HepG2 (cell line): ENCODE results near the gene NAA35. TPM values are rescaled to one million over a fixed set of nuclear protein-coding genes. Genes with fewer than 3 reads are reported as not detected.

Experiments used
- ATAC-seq: fragments of 200-7000 bp; cut with Tn5 transposase; 3 replicates; pipeline ENCODE4 v1.9.1; 2020; ENCODE audit warnings: mild to moderate bottlenecking, moderate library complexity
- BruUV-seq: library from RNA; stranded (reverse); fragments of 400-500 nt; replicated peaks from 2 replicates; lab custom pipeline; 2021; lab: Mats Ljungman, UMichigan
- CTCF ChIA-PET: fragments of 300-600 bp; formaldehyde crosslinking; extraction: SDS; loops from one replicate; lab custom pipeline; 2021; ENCODE audit warnings: low total read pairs, inconsistent platforms, low intra/inter-chr PET ratio; lab: Yijun Ruan, JAX
- POLR2A ChIA-PET: fragments of 350-600 bp; sonication (Branson Sonifier 250); formaldehyde crosslinking; loops from one replicate; lab custom pipeline; 2020; ENCODE audit warnings: antibody characterized with exemption, inconsistent platforms; lab: Yijun Ruan, JAX
- DNase-seq: peaks from one replicate; pipeline ENCODE4 v3.0.0-alpha.2; 2015; ENCODE audit warnings: low spot score
- FAIRE-seq: peaks from 3 replicates; lab custom pipeline; 2011; peaks lifted over from hg19 to GRCh38; lab: Jason Lieb, UNC
- H2AFZ ChIP-seq: one replicate; pipeline ENCODE4 v1.6.1; 2011; ENCODE audit warnings: low read length, inconsistent platforms
- H3K27ac ChIP-seq: fragments of 300-600 bp; 3 replicates; pipeline ENCODE4 v1.8.0; 2011; ENCODE audit warnings: mixed run types, mild to moderate bottlenecking, mixed read lengths, low read length, inconsistent platforms; ENCODE audit not compliant: insufficient read depth; ENCODE audit errors: extremely low read length
- H3K27me3 ChIP-seq, 2 experiments: fragments of 200-600 bp in 1 of 2; 2 replicates in 1 of 2; 3 replicates in 1 of 2; pipeline versions ENCODE4 v1.6.0 to v1.8.0; 2011; ENCODE audit warnings: low read length in 2 of 2, mild to moderate bottlenecking in 2 of 2, moderate library complexity in 2 of 2, inconsistent platforms in 1 of 2; ENCODE audit not compliant: insufficient read depth in 2 of 2, control insufficient read depth in 1 of 2
- H3K36me3 ChIP-seq, 2 experiments: fragments of 200-600 bp in 1 of 2; replicated peaks in 1 of 2; 2 replicates in 1 of 2; 3 replicates in 1 of 2; pipeline versions ENCODE4 v1.5.1 to v1.8.0; 2011; ENCODE audit warnings: low read length in 2 of 2, inconsistent platforms in 1 of 2; ENCODE audit not compliant: insufficient read depth in 2 of 2, control insufficient read depth in 1 of 2
- H3K4me1 ChIP-seq: 2 replicates; pipeline ENCODE4 v1.5.1; 2012; ENCODE audit warnings: low read length, inconsistent platforms; ENCODE audit not compliant: insufficient read depth
- H3K4me2 ChIP-seq: 2 replicates; pipeline ENCODE4 v1.6.0; 2011; ENCODE audit warnings: low read depth, low read length, inconsistent platforms
- H3K4me3 ChIP-seq, 3 experiments: fragments of 200-600 bp in 1 of 3; sonication (generic), shearing (Covaris generic) in 1 of 3; replicated peaks in 1 of 3; 2 replicates each; pipeline ENCODE4 v1.5.1; 2011 to 2016; ENCODE audit warnings: low read length in 3 of 3, inconsistent platforms in 2 of 3, low read depth in 2 of 3, mild to moderate bottlenecking in 2 of 3, control low read depth in 1 of 3, mixed read lengths in 1 of 3; ENCODE audit not compliant: insufficient read depth in 1 of 3
- H3K79me2 ChIP-seq: one replicate; pipeline ENCODE4 v1.6.1; 2011; ENCODE audit warnings: low read length, inconsistent platforms; ENCODE audit not compliant: insufficient read depth
- H3K9ac ChIP-seq: 2 replicates; pipeline ENCODE4 v1.6.0; 2011; ENCODE audit warnings: mild to moderate bottlenecking, low read depth, low read length, inconsistent platforms; ENCODE audit not compliant: insufficient read depth
- H3K9me3 ChIP-seq: 2 replicates; pipeline ENCODE4 v1.5.1; 2012; ENCODE audit warnings: mild to moderate bottlenecking, low read length
- H4K20me1 ChIP-seq: 2 replicates; pipeline ENCODE4 v1.6.0; 2011; ENCODE audit warnings: inconsistent platforms, mild to moderate bottlenecking, low read length, moderate library complexity; ENCODE audit not compliant: insufficient read depth
- ERF ChIP-seq: IDR thresholded peaks from 2 replicates; pipeline ENCODE4 v1.6.1; 2018; ENCODE audit warnings: missing biosample characterization, missing genetic modification reagents
- FOSL2 ChIP-seq: sonication (generic); formaldehyde crosslinking; IDR thresholded peaks from 2 replicates; pipeline ENCODE4 v1.4.0; 2020; ENCODE audit warnings: missing genetic modification reagents
- GABPA ChIP-seq, 2 experiments: IDR thresholded peaks; 2 replicates each; pipeline ENCODE4 v1.6.1; 2011 to 2016; ENCODE audit warnings: low read depth in 2 of 2, low read length in 1 of 2, missing biosample characterization in 1 of 2, missing genetic modification characterization in 1 of 2
- KLF12 ChIP-seq: sonication (generic); formaldehyde crosslinking; IDR thresholded peaks from 2 replicates; pipeline ENCODE4 v1.4.0; 2020; ENCODE audit warnings: missing genetic modification reagents, borderline replicate concordance
- KLF9 ChIP-seq: IDR thresholded peaks from 2 replicates; pipeline ENCODE4 v1.6.1; 2016; ENCODE audit warnings: low read depth
- NKX3-1 ChIP-seq: sonication (generic); formaldehyde crosslinking; IDR thresholded peaks from 2 replicates; pipeline ENCODE4 v1.5.0; 2020; ENCODE audit warnings: missing genetic modification reagents
- PAX8 ChIP-seq: sonication (generic); formaldehyde crosslinking; IDR thresholded peaks from 2 replicates; pipeline ENCODE4 v1.8.0; 2022; ENCODE audit warnings: mild to moderate bottlenecking, missing genetic modification reagents, borderline replicate concordance
- RXRB ChIP-seq: IDR thresholded peaks from 2 replicates; pipeline ENCODE4 v1.6.1; 2016; ENCODE audit warnings: borderline replicate concordance, missing genetic modification reagents, missing compliant biosample characterization
- SMC3 ChIP-seq: IDR thresholded peaks from 2 replicates; pipeline ENCODE4 v1.6.1; 2011; ENCODE audit warnings: low read length, improper control_type of control experiment
- STAG1 ChIP-seq: sonication (generic); formaldehyde crosslinking; IDR thresholded peaks from 2 replicates; pipeline ENCODE4 v1.4.0; 2020; ENCODE audit warnings: missing genetic modification reagents
- ZNF232 ChIP-seq: sonication (generic); formaldehyde crosslinking; IDR thresholded peaks from 2 replicates; pipeline ENCODE4 v1.4.0; 2020; ENCODE audit warnings: missing genetic modification reagents, borderline replicate concordance
- ZNF605 ChIP-seq: sonication (generic); formaldehyde crosslinking; IDR thresholded peaks from 2 replicates; pipeline ENCODE4 v1.8.0; 2022; ENCODE audit warnings: mild to moderate bottlenecking, missing genetic modification reagents
- WGBS: methylation state at CpG from one replicate; pipeline ENCODE4 v1.1.6; 2017; ENCODE audit warnings: low lambda C conversion rate; 5-methylcytosine and 5-hydroxymethylcytosine counted together
- in situ Hi-C: cut with HindIII; loops from 2 replicates; pipeline ENCODE4 v1.10.0; 2017; ENCODE audit warnings: low pct_unique_long_range_greater_than_20kb; ENCODE audit not compliant: extremely low pct_ligation_motif_present
- intact Hi-C: fragments of 100-400 bp; cut with micrococcal nuclease; formaldehyde crosslinking; loops from one replicate; pipeline ENCODE4 v1.10.0; 2022; ENCODE audit not compliant: unreplicated experiment
- polyA plus RNA-seq, 8 experiments: library from polyadenylated mRNA; depleted of rRNA in 3 of 8; stranded (reverse) in 7 of 8; unstranded in 1 of 8; fragments of >200 nt; fragmentation: Illumina TruSeq in 4 of 8; extraction: Trizol in 4 of 8; gene quantifications; 2 replicates each; pipeline versions ENCODE4 v1.2.1 to v1.2.3, GENCODE V29; 2011 to 2016; ENCODE audit warnings: low read depth in 4 of 8, missing spikeins in 1 of 8, mixed read lengths in 1 of 8; ENCODE audit not compliant: insufficient read depth in 1 of 8
- total RNA-seq, 5 experiments: library from RNA; depleted of rRNA; stranded (reverse); fragments of >200 nt; fragmentation: Illumina TruSeq; extraction: Trizol; gene quantifications; 2 replicates each; pipeline ENCODE4 v1.2.3, GENCODE V29; 2016; ENCODE audit warnings: low read depth in 1 of 5
- TF ChIP-seq, protein P1 (sequence below), 2 experiments: sonication (generic) in 1 of 2; formaldehyde crosslinking in 1 of 2; IDR thresholded peaks; 2 replicates each; pipeline versions ENCODE4 v1.5.1 to v1.6.1; 2011 to 2020; ENCODE audit warnings: borderline replicate concordance in 1 of 2, low read depth in 1 of 2, low read length in 1 of 2, mild to moderate bottlenecking in 1 of 2, missing genetic modification reagents in 1 of 2, moderate library complexity in 1 of 2
- TF ChIP-seq, protein P2 (sequence below): sonication (generic); formaldehyde crosslinking; IDR thresholded peaks from 2 replicates; pipeline ENCODE4 v1.4.0; 2020; ENCODE audit warnings: mild to moderate bottlenecking, missing genetic modification reagents
- TF ChIP-seq, protein P3 (sequence below): sonication (generic); formaldehyde crosslinking; IDR thresholded peaks from 2 replicates; pipeline ENCODE4 v1.5.0; 2020; ENCODE audit warnings: mild to moderate bottlenecking, missing genetic modification reagents, moderate library complexity
- TF ChIP-seq, protein P4 (sequence below): sonication (generic); formaldehyde crosslinking; IDR thresholded peaks from 2 replicates; pipeline ENCODE4 v1.4.0; 2020; ENCODE audit warnings: missing genetic modification reagents, low read depth, mild to moderate bottlenecking, borderline replicate concordance

The NAA35 gene
- total and polyA plus RNA-seq, 2 of the 13 experiments (the other 11 are each of a cell fraction or from before 2014, with no cell fraction given), result 21.6 to 28.9 TPM

DNA sequence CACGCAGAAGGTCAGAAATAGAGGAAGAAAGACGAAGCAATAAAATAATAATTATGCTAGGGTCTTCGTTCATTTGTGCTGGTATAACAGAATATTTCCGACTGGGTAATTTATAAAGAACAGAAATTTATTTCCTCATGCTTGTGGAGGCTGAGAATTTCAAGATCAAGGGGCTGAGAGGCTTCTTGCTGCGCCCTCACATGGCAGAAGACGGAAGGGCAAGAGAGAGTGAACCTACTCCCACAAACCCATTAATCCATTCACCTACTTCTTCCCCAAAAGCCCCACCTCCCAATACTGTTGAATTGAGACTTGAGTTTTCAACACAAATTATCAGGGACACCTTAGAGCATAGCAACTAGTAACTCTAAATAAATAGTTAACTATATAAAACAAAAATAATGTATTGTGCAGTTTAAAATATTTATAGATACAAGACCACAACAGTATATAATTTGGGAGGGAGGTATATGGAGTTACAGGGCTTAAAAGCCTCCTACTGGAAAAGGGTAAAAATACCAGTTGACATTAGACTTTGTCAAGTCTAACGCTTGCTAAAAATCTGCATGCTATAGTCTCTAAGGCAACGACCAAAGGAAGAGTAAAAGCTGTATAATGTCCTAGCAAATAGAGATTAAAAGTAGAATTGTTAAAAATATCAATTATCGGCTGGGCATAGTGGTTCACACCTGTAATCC is 40.3 kb upstream of the NAA35 start:
- H3K27ac ChIP-seq, result no peak overlapping the region
- no peak for DNase-seq
- H3K79me2 ChIP-seq, result no peaks in the 10 kb centered on the region
- H3K4me1 ChIP-seq, result no peaks in the 10 kb centered on the region
- ATAC-seq, result peak; percentile 45; the same call in 2 of the 3 replicates
- no peaks in the 10 kb centered on the region for H3K9me3 ChIP-seq
- H3K4me2 ChIP-seq, result no peak overlapping the region
- ChIA-PET CTCF (interaction anchor here (1.1 kb wide), 1 partner anchor 76 kb away, joined by 3 read pairs; no protein-coding TSS in a partner anchor), POLR2A (no interaction called here)
- intact Hi-C loops, result no loop called here
- no TSS peak for BruUV-seq
- WGBS, result 36% methylated on average over 9 of the region's 9 CpGs
- no peak overlapping the region for H3K4me3 ChIP-seq
- in situ Hi-C loops, result no loop called here
- no peak overlapping the region for H2AFZ ChIP-seq
- no peak overlapping the region for H3K9ac ChIP-seq
- H3K27me3 ChIP-seq, result no peaks in the 10 kb centered on the region
- FAIRE-seq, result peak; percentile 15
- H3K36me3 ChIP-seq, result no peaks in the 10 kb centered on the region
- no peaks in the 10 kb centered on the region for H4K20me1 ChIP-seq
- no peak for TF ChIP-seq RXRB
- TF ChIP-seq STAG1 (CRISPR knock-in tag), result peak; percentile 24
- TF ChIP-seq ZNF232 (CRISPR knock-in tag), result no peak
- TF ChIP-seq, protein P1, sequence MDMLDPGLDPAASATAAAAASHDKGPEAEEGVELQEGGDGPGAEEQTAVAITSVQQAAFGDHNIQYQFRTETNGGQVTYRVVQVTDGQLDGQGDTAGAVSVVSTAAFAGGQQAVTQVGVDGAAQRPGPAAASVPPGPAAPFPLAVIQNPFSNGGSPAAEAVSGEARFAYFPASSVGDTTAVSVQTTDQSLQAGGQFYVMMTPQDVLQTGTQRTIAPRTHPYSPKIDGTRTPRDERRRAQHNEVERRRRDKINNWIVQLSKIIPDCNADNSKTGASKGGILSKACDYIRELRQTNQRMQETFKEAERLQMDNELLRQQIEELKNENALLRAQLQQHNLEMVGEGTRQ (IDR thresholded peaks at IDR 0.05; ENCODE audit: low read depth, low read length), result no peak
- TF ChIP-seq, protein P1 (CRISPR knock-in tag; IDR thresholded peaks at IDR 0.05; ENCODE audit: borderline replicate concordance), result no peak
- TF ChIP-seq GABPA (IDR thresholded peaks at IDR 0.05; ENCODE audit: low read depth, low read length), result no peak
- no peak for TF ChIP-seq GABPA (CRISPR knock-in tag; IDR thresholded peaks at IDR 0.05; ENCODE audit: low read depth)
- TF ChIP-seq FOSL2 (CRISPR knock-in tag), result no peak
- no peak for TF ChIP-seq PAX8 (CRISPR knock-in tag)
- TF ChIP-seq ZNF605, result no peak
- TF ChIP-seq, protein P2, sequence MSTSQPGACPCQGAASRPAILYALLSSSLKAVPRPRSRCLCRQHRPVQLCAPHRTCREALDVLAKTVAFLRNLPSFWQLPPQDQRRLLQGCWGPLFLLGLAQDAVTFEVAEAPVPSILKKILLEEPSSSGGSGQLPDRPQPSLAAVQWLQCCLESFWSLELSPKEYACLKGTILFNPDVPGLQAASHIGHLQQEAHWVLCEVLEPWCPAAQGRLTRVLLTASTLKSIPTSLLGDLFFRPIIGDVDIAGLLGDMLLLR (CRISPR knock-in tag), result no peak
- TF ChIP-seq, protein P3, sequence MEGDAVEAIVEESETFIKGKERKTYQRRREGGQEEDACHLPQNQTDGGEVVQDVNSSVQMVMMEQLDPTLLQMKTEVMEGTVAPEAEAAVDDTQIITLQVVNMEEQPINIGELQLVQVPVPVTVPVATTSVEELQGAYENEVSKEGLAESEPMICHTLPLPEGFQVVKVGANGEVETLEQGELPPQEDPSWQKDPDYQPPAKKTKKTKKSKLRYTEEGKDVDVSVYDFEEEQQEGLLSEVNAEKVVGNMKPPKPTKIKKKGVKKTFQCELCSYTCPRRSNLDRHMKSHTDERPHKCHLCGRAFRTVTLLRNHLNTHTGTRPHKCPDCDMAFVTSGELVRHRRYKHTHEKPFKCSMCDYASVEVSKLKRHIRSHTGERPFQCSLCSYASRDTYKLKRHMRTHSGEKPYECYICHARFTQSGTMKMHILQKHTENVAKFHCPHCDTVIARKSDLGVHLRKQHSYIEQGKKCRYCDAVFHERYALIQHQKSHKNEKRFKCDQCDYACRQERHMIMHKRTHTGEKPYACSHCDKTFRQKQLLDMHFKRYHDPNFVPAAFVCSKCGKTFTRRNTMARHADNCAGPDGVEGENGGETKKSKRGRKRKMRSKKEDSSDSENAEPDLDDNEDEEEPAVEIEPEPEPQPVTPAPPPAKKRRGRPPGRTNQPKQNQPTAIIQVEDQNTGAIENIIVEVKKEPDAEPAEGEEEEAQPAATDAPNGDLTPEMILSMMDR (CRISPR knock-in tag), result peak; percentile 55
- TF ChIP-seq, protein P4, sequence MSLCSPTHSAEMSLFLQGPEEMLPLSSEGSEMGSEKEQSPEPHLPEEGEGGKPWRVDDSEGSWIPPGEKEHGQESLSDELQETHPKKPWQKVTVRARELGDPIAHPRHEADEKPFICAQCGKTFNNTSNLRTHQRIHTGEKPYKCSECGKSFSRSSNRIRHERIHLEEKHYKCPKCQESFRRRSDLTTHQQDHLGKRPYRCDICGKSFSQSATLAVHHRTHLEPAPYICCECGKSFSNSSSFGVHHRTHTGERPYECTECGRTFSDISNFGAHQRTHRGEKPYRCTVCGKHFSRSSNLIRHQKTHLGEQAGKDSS (CRISPR knock-in tag), result no peak
- no peak for TF ChIP-seq NKX3-1 (CRISPR knock-in tag)
- peak; percentile 44; the same call in 1 of the 2 replicates for TF ChIP-seq SMC3
- no peak for TF ChIP-seq KLF12
- TF ChIP-seq KLF9, result no peak
- no peak for TF ChIP-seq ERF (CRISPR knock-in tag)
